Measurements from ENCODE around the gene STK16.

Gene STK16

GRCh38 chr2:219214786-219215185, 30.5 kb upstream of the STK16 start:
- no peak for DNase-seq

DNA sequence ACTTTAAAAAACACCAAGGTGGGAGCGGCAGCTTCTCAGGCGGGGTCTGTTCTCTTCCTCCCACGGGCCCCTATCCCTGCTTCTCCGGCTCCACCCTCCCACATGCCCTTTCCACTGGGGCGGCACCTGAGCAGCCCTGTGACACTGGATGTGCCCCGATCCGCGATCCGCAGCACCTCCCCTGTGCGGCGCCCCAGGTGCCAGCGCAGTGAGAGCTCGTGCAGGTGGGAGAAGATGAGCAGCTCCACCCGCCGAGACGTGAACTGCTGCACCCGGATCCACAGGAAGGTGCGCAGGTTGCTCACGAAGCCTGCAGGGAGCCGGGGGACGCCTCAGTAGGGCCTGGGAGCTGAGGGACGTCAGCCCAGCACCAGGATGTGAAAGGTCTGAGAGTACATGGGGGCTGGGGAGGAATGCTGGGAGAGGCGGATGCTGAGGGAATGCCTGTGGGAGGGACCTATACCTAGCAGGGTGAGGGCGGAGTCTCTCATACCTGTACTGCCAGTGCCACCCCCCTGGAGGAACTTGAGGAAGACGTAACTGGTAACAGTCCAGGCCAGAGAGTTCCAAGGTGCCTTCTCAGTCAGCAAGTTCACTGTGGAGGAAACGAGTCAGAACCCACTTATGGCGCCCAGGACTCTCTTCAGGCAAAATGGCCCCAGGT, 29.3 kb upstream of the STK16 start:
- DNase-seq, result no peak

- DNase-seq, result no peak
Measured at GRCh38 chr2:219216535-219216915, 28.8 kb upstream of the STK16 start.

DNA sequence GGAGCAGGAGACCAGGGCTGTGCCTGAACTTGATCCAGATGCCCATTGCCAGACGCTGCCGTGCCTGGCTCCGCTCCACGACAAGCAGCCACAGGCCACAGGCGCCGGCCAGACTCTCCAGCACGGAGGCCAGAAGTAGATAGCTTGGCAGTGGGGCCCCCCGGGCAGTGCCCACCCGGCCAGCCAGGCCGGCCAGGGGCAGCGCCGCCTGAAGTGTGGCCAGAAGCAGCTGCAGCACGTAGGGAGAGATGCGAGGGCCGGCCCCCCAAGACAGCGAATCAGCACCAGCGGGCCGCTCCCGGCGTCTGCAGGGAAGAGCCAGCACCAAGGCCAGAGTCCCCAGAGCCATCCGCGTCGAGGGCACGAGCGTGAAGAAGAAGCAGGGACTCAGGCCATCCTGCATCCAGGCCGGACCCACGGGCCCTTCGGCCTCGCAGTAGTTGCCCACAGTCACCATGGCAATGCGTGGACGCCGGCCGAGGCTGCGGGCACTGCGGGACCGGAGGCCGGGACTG, 27.0 kb upstream of the STK16 start:
- DNase-seq, result peak in 1 of 2 experiments; percentile 38

GRCh38 chr2:219218732-219219701, 26.3 kb upstream of the STK16 start, which contains the start of gene ABCB6:
TSS of gene ABCB6 (minus strand) at chr2:219218958. CDS start at chr2:219218673, 285 bp downstream.
- peak; percentile 38 to 83 for DNase-seq

- DNase-seq, result no peak
Measured at GRCh38 chr2:219219784-219220532, 25.3 kb upstream of the STK16 start.

- DNase-seq, result no peak
Measured at GRCh38 chr2:219220652-219221402, 24.5 kb upstream of the STK16 start.

- no peak for DNase-seq
Measured at GRCh38 chr2:219221957-219222518, 23.2 kb upstream of the STK16 start.

- DNase-seq, result no peak
Measured at GRCh38 chr2:219223831-219224610, 21.3 kb upstream of the STK16 start.

GRCh38 chr2:219225350-219225749, 19.9 kb upstream of the STK16 start:
- DNase-seq, result no peak

- DNase-seq, result no peak
Measured at GRCh38 chr2:219228041-219228910, 17.0 kb upstream of the STK16 start.

DNA sequence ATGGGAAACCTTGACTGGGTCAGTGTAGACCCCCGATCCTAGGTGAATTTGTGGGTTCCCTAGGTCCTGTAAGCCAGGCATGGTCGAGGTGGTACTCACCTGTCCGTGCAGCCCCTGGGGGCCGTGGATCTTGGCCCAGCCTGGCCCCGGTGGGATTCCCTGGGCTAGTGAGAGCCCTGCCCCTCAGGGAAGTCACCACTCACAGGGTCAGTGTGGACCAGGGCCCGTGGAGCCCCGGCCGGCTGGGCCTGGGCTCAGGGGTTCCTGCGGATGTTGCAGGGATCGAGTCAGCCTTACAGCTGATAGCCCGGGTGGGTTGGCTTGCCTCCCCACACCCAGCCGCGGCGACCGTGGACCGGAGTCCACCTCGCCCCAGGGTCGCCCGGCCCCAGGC, 16.4 kb upstream of the STK16 start:
- DNase-seq, result no peak

DNA sequence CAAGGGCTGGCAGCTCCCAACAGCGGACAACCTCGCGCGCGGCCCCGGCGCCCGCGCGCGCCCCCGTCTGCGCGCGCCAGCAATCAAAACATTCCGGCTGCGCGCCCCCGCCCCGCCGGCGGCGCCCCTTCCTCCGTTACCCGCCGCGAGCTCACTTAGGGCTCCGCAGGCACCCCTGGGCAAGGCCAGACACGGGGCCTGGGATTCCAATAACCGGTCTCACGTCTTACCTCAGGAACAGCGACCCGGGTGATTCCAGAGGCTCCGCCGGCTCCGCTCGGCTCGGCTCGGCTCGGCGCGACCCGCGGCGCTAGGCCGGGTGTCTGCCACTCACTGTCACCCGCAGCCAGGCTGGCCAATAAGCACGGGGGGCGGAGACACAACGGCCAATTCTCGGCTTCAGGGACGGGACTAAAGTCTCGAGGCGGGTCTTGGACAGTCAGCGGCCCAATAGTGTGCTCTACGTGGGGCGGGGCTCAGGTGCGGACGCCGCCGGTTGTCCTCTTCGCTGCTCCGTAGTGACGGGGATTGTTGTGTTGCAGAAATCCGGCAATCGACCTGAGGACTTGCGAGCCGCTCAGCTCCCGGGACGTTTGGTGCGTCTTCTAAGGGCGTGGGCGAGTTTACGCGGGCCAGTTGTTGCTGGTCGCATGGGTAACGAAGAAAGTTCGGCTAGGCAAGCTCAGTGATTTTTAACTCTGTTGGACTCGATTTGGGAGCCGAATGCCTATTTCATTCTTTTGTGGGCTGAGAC, 15.8 kb upstream of the STK16 start, which contains the start of the genes ANKZF1 and ATG9A:
Gene ANKZF1, plus strand, starts transcription at position 502 of the 754 bp plus-strand sequence. CDS start 452 bp downstream, outside the sequence.
Gene ATG9A, minus strand, starts transcription at position 332 of the 754 bp plus-strand sequence. CDS start 1,612 bp downstream, outside the sequence.
- DNase-seq, result peak; percentile 64 to 83

GRCh38 chr2:219230059-219230540, 15.2 kb upstream of the STK16 start:
- no peak for DNase-seq

GRCh38 chr2:219234331-219234730, 10.9 kb upstream of the STK16 start:
- DNase-seq, result no peak

DNA sequence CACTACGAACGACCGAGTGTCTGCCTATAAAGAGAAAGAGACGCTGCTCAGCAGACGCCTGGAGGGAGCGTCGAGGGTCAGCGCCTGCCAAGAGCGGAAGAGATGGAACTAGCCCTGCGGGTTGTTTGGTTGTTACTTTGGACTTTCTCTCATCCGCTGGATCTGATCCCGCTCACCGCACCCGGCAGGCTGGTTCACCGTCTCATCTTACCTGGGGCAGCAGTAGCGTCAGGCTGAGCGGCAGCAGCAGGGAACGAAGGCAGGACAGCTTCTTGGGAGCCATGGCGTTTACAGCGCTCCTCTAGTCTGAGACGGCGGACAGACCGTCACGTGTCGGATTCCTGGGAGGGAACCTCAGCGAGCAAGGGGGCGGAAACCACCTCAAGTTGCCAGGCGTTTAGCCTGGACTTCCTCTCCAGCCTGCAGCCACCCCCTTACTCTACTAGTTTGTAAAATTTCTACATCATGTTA, 2.0 kb upstream of the STK16 start:
- DNase-seq, result no peak

DNA sequence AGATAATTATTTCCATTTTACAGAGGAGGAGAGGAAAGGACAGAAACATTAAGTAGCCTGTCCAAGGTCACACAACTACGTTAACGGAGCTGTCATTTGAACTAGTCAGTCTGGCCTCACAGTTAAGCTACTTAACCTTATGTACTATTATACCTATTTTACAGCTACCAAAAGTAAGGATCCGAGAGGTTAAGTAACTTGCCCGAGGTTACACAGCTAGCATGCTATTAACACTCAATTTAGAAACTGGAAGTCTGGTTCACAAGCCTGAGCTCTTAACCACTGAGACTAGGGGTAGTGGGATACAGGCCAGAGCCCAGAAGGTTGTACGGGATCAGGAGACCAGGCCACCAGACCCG, 511 bp upstream of the STK16 start:
- DNase-seq, result no peak

DNA sequence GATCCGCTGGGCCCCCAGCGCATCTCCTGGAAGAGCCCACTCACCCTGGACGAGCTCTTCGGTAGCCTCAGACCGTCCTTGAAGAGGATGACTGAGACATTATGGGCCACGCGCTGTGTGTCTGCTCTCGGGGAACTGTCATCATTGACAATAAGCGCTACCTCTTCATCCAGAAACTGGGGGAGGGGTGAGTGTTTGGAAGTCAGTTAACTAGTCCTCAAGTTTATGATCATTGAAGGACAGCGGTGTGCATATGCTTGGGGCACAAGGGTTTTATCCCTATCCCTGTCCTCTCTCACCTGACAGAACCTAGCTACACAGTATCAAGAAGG, 586 bp downstream of the STK16 start:
- DNase-seq, result no peak

- no peak for DNase-seq
Measured at GRCh38 chr2:219246559-219246958, 1.3 kb downstream of the STK16 start.
